B cell (primary cell): ENCODE measurements around the gene USP6NL.

Experiments
- CTCF ChIP-seq: fragments of 200-600 bp; IDR thresholded peaks from one replicate; pipeline ENCODE4 v1.8.0; 2022; ENCODE audit warnings: antibody characterized with exemption, mild to moderate bottlenecking
- EZH2 ChIP-seq: IDR thresholded peaks from 2 replicates; pipeline ENCODE4 v1.6.1; 2012; ENCODE audit warnings: borderline replicate concordance, low read depth, mild to moderate bottlenecking, moderate library complexity, low read length; ENCODE audit not compliant: insufficient read depth, poor library complexity, severe bottlenecking

- no peak for TF ChIP-seq EZH2
- TF ChIP-seq CTCF, result no peak
These were observed 79.1 kb downstream of the USP6NL start for GRCh38 chr10:11532306-11532705.
